GM23248 (cell line): ENCODE results near the gene SCAF11.

Experiments used
- EZH2 ChIP-seq: fragments of 200-600 bp; sonication (generic); IDR thresholded peaks from 2 replicates; pipeline ENCODE4 v1.6.1; 2018; ENCODE audit warnings: antibody characterized with exemption, mild to moderate bottlenecking; ENCODE audit not compliant: insufficient read depth, poor library complexity, severe bottlenecking
- EZH2phosphoT487 ChIP-seq: fragments of 200-600 bp; sonication (generic); IDR thresholded peaks from 2 replicates; pipeline ENCODE4 v1.6.1; 2018; ENCODE audit warnings: antibody characterized with exemption, moderate library complexity, mild to moderate bottlenecking, low read depth; ENCODE audit not compliant: insufficient read depth

- TF ChIP-seq EZH2phosphoT487, result no peak
- TF ChIP-seq EZH2, result no peak
Observed at GRCh38 chr12:45893240-45893639, 97.1 kb downstream of the SCAF11 start.
